Measurements from ENCODE around the gene SMO. TPM values are rescaled to one million over a fixed set of nuclear protein-coding genes. Genes with fewer than 3 reads are reported as not detected.
"Not testable (repeated sequence)": the region's sequence is repeated elsewhere in the genome, so short reads cannot be mapped to it uniquely, and the experiment has no call there.

The SMO gene
- total RNA-seq, 1 donor from 2014 or later = 3.4 TPM

DNA sequence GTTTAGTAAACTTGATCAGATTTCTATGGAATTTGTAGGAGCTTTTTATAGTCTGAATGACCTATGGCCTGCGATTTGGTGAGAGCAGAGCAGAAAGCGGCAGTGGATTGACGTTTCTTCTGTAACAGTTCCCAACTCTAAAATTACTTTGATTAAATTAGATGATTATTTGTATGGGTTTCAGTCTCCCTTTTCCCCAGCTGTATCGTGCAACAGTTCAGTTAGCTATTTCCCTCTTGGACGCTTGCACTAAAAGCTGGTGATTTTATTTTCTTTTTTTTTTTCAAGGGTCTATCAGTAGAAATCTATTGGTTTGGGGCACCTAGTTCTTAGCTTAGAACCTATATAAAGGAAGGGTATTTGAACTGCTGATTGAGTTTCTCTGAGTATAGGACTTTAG, 43.2 kb downstream of the SMO start:
- no peak for DNase-seq (ENCODE audit: low read depth in 2 of 2)

DNA sequence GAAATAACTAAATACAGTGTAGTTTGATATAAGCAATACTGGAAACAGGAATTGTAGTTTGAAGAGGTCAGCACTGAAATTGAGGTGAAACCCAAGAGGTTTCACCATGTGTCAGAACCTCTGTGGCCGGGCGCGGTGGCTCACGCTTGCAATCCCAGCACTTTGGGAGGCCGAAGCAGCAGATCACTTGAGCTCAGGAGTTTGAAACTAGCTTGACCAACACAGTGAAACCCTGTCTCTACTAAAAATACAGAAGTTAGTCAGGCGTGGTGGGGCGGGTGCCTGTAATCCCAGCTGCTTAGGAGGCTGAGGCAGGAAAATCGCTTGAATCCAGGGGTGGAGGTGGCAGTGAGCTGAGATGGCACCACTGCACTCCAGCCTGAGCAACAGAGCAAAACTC, 50.1 kb downstream of the SMO start:
- DNase-seq (ENCODE audit: low read depth in 2 of 2) = no peak

DNA sequence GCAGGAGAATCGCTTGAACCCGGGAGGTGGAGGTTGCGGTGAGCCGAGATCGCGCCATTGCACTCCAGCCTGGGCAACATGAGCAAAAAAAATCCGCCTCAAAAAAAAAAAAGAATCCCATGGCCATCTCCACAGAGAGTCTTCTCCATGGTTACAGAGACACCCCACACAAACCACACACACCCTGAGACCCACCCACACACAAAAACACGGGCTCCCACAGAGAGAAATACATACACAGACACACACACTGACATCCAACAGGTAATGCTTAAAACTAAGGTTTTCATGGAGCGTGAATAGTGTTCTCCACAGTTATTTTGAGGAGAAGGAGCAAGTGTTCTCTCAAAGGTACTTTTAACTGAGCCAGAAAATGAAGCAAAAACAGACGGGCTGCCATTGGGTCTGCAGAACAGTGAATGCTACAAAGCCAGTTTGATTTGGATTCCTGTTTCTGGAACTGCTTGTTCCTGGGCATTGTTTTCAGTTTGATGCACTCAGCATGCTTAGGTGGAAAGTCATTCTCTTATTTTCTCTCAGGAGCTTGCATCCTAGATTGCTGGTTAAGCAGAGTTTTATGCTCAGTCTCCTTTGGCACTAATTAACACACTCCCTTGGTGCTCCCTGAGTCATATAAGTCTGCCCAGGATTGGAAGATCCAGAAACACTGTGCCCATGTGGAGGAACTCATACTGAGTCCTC, 51.8 kb downstream of the SMO start:
- no peak for DNase-seq (ENCODE audit: low read depth in 2 of 2)

DNA sequence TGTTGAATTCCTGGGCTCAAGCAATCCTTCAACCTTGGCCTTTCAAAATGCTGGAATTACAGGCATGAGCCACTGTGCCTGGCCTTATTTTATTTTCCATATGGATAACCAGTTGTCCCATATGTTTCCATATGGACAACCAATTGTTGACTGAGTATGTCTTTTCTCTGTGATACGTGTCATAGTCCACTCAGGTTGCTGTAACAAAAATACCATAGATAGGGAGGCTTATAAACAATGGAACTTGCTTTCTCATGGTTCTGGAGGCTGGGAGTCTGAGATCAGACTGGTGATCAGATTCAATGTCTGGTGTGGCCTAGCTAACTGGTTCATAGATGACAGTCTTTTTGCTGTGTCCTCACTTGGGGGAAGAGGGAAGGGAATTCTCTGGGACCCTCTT, 55.8 kb downstream of the SMO start:
- no peak for DNase-seq (ENCODE audit: low read depth in 2 of 2)

DNA sequence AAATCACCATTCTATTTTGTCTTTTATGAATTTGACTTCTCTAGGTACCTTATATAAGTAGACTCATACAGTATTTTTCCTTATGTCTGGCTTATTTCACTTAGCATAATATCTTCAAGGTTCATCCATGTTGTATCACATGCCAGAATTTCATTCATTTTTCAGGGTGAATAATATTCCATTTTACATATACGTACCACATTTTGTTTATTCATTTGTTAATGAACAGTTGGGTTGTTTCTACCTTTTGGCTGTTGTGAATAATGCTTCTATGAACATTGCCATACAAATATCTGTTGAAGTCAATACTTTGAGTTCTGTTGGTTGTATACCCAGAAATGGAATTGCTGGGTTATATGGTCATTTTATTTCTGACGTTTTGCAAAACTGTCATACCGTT, 57.1 kb downstream of the SMO start:
- DNase-seq (ENCODE audit: low read depth in 2 of 2) = no peak

DNA sequence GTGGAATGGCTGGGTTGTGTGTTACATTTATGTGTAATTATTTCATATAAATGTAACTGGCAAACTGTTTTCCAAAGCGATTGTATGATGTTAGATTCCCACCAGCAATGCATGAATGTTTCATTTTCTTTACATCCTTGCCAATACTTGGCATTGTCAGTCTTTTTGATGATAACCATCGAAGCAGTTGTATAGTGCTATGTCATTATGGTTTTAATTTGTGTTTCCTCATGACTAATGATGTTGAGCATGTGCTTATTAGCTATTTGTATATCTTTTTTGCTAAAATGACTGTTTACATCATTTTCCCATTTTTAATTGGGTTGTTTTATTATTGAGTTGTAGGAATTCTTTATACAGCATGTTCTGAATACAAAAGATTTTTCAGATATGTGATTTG, 58.7 kb downstream of the SMO start:
- DNase-seq (ENCODE audit: low read depth in 2 of 2) = no peak

DNA sequence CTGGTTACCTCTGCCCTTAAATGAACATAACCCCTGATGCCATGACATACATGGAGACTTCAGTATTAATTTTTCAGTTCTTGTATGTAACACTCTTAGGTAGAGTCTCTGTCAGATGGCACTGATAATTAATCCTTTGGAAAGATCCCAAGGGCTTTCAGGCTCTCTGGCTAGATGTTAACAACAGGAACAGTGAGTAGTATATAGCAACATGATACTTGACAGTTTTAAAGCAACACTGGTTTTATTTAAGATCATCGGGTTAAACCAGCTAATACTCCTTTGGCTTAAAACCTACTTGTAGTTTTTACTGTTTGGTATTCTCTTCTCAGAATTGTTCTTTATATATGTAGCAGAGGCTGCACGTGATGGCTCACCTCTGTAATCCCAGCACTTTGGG, 63.7 kb downstream of the SMO start:
- DNase-seq (ENCODE audit: low read depth in 2 of 2) = no peak

DNA sequence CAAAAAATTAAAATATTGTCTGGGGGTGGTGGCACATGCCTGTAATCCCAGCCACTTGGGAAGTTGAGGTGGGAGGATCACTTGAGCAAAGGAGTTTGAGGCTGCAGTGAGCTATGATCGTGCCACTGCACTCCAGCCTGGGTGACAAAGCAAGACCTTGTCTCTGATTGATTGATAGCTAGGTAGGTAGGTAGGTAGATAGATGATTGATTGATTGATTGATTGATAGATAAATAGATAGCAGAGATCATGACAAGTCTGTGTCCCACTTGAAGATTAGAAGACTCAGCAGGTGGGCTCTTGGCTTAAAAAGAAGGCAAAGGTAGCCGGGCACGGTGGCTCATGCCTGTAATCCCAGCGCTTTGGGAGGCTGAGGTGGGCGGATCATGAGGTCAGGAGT, 64.2 kb downstream of the SMO start:
- not testable (repeated sequence) for DNase-seq (ENCODE audit: low read depth in 2 of 2)

DNA sequence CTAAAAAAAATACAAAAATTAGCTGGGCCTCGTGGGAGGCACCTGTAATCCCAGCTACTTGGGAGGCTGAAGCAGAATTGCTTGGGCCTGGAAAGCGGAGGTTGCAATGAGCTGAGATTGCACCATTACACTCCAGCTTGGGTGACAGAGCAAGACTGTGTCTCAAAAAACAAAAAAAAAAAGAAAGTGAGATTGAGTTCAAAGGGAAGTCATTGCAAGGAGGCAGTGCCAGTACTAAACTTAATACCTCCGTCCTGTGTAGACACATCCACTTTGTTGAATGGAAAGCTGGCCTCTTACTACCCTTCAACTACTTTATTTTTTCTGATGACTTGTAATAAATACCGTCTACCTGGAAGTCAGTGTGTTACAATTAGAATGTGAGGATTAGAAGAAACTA, 67.4 kb downstream of the SMO start:
- DNase-seq (ENCODE audit: low read depth in 2 of 2) = no peak

DNA sequence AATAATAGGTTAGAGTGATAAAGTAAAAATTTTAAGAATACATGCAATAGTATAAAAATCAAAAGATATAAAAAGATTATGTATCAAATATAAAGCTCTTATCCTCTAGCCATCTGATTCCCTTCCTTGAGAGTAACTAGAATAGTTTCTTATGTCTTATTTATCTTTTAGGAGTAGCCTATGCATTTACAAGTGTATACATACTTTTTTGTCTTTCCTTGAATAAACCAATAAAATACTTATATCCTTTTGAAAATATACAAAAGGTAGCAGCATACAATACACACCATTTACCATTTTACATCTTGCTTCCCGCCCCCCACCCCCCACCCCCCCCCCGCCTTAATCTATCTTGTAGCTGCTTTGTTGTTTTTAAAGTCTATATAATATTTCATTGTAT, 67.8 kb downstream of the SMO start:
- no peak for DNase-seq (ENCODE audit: low read depth in 2 of 2)

DNA sequence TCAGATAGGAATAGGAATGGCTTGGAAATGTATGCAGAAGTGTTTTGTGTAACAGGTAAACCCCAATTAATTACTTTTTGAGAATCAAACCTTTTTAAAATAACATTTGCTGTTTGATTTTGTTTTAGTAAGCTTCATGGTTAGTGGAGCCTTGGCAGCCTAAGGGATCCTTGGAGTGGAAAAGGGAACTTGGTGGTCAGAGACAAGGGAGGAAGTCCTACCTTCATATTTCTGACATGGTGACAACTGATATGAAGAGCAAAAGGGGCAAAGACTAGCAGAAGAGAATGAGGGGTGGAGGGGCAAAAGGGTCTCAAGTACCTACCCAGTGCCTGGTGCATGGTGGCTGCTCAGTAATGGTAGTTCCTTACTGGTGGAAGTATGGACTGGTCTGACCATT, 68.7 kb downstream of the SMO start:
- no peak for DNase-seq (ENCODE audit: low read depth in 2 of 2)

DNA sequence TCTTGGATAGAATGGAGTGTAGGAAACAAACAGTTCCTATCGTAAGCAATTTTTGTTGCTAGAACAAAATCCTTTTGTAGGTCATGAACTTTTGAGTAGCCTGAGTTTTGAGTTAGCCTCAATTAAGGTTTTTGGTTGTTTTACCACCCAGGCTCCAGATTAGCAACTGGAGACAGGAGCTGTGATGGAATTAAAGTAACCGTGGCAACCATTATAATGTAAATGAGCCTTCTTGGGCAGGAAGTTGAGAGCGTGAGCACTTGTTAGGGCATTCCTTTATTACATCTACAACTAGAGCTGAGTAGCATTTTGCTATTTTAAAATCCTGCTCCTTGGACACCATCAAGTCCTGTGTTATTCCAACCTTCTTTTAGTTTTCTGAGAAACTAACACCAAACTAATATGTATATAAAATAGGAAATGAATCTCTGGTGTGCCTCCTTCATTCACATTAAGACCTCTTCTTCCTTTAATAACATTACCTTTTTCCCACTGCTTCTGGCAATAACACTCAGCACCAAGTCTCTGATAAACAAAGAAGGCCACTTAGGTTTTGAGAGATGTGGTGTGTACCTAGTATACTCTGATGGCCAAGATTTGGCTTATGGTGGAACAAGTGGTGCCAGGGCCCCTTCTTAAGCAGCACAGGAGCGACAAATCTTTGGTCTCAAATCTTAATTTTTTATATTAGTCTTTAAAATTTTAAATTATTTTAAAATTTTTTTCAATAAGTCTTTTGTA, 70.4 kb downstream of the SMO start:
- DNase-seq (ENCODE audit: low read depth in 2 of 2) = peak; percentile 9 to 28

DNA sequence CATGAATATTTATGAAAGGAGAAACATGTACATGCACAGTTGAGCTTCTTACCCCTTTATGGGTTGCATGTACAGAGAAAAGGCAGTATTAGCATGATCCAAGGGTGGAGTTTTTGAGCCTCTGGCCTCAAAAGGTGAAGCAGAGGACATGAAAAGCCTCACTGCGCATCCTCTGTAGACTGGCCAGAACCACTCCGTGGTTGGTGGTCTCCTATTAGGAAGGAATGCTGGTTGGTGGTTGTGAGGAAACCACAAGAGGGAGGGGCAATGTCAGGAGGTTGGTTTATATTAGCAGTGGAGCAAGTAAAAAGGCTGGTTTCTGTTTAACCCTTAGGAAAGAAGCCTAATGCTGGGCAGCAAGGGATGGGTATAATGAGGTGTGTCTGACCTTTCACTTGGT, 73.9 kb downstream of the SMO start:
- no peak for DNase-seq (ENCODE audit: low read depth in 2 of 2)

Other genes with a start within 250 kb of the SMO start
- gene TNPO3, start 133.5 kb upstream of the SMO start, total RNA-seq = 39.9 and 40.5 TPM in 2 replicates
- under 0.01 and 0.44 TPM in 2 replicates for gene TSPAN33, start 43.9 kb upstream of the SMO start, total RNA-seq
- 6.5 and 6.9 TPM in 2 replicates for gene AHCYL2, start 36.4 kb downstream of the SMO start, total RNA-seq
- 1.8 and 2.6 TPM in 2 replicates for gene STRIP2, start 245.8 kb downstream of the SMO start, total RNA-seq

All from lung microvascular endothelial cell (primary cell).